GM18873 (cell line): ENCODE measurements around the gene PACSIN2.

Experiments used
- ATAC-seq: cut with Tn5 transposase; IDR thresholded peaks from one replicate; pipeline ENCODE4 v1.9.1; 2021; ENCODE audit warnings: mild to moderate bottlenecking, moderate library complexity, moderate number of reproducible peaks; ENCODE audit not compliant: unreplicated experiment, low FRiP score

Gene PACSIN2

GRCh38 chr22:42994276-42994916 is 20.6 kb downstream of the PACSIN2 start:
- ATAC-seq = no peak

GRCh38 chr22:42993651-42994275 is 21.2 kb downstream of the PACSIN2 start:
- no peak for ATAC-seq

GRCh38 chr22:42992886-42993479 is 22.0 kb downstream of the PACSIN2 start:
- ATAC-seq = no peak

GRCh38 chr22:42992092-42992491 is 22.9 kb downstream of the PACSIN2 start:
- ATAC-seq = no peak

- ATAC-seq = no peak
These were observed 23.8 kb downstream of the PACSIN2 start for GRCh38 chr22:42991010-42991651.

- no peak for ATAC-seq
These were observed 24.7 kb downstream of the PACSIN2 start for GRCh38 chr22:42990131-42990838.

- ATAC-seq = no peak
These were observed 28.8 kb downstream of the PACSIN2 start for GRCh38 chr22:42986115-42986514.

GRCh38 chr22:42985531-42985905 is 29.4 kb downstream of the PACSIN2 start:
- no peak for ATAC-seq

- ATAC-seq = no peak
These were observed 30.0 kb downstream of the PACSIN2 start for GRCh38 chr22:42984814-42985530.

- no peak for ATAC-seq
These were observed 30.6 kb downstream of the PACSIN2 start for GRCh38 chr22:42984397-42984796.

- ATAC-seq = no peak
These were observed 31.5 kb downstream of the PACSIN2 start for GRCh38 chr22:42983470-42983869.

- no peak for ATAC-seq
These were observed 35.3 kb downstream of the PACSIN2 start for GRCh38 chr22:42979606-42980005.

GRCh38 chr22:42978453-42979103 is 36.4 kb downstream of the PACSIN2 start:
- ATAC-seq = no peak

- no peak for ATAC-seq
These were observed 37.4 kb downstream of the PACSIN2 start for GRCh38 chr22:42977569-42977968.

GRCh38 chr22:42976217-42976933 is 38.6 kb downstream of the PACSIN2 start:
- no peak for ATAC-seq

GRCh38 chr22:42974223-42974622 is 40.7 kb downstream of the PACSIN2 start:
- no peak for ATAC-seq

GRCh38 chr22:42973536-42973881 is 41.4 kb downstream of the PACSIN2 start:
- no peak for ATAC-seq

GRCh38 chr22:42972649-42973535 is 42.1 kb downstream of the PACSIN2 start:
- no peak for ATAC-seq
